ENCODE measurements around the gene CUL1.

The CUL1 gene

DNA sequence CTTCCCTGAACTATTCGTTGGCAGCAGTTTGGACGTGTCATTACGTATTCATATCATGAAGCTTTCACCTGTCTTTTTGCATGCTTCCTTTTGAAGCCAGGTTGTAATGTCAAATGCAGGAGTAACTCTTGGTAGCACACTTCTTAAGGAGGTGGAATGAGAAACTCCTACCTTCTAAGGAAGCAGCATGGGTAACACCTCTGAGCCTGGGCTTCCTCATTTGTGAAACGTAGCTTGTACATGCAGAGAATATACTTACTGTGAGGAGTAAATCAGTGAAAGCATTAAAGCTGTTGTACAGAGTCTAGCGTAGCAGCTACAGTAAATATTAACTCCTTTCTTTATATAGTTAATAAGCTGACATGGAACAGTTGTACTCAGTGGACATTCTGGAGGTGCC, 21.1 kb downstream of the CUL1 start:
- no peak for DNase-seq

DNA sequence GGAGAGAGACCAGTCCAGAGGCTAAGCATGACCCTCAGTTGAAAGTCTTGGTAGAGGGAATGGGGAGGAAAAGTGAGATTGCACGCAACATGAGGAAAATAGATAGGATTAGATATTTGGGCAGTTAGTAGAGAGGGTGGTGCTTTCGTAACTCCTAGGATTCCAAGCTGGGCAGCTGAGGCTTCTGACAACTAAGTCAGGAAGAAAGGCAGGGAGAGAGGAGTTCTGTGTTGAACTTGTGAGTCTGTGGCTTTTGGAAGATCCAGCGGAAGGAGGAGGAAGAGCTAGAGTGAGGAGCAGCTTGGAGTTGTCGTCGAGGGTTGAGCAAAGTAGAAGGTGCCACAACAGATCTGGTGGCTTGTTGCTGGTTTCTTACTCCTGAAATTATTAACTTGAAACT, 21.8 kb downstream of the CUL1 start:
- DNase-seq, result no peak

DNA sequence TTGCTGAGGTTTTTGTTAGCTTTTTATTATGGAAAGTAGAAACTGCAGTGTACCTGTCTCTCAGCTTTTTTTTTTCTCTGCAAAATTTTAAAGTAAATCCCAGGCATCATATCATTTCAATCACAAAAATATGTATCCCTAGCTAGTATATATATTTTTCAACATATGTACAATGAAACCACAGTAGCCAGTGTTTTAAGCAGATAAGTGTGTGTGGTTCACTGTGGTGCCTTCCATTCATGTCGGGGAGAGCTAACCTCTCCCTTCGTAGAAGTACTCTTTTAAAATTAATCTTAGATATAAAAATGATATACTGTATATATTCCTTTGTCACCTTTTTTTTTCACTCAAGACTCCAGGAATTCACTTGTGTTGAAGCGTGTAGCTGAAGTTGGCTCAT, 22.7 kb downstream of the CUL1 start:
- DNase-seq, result no peak

DNA sequence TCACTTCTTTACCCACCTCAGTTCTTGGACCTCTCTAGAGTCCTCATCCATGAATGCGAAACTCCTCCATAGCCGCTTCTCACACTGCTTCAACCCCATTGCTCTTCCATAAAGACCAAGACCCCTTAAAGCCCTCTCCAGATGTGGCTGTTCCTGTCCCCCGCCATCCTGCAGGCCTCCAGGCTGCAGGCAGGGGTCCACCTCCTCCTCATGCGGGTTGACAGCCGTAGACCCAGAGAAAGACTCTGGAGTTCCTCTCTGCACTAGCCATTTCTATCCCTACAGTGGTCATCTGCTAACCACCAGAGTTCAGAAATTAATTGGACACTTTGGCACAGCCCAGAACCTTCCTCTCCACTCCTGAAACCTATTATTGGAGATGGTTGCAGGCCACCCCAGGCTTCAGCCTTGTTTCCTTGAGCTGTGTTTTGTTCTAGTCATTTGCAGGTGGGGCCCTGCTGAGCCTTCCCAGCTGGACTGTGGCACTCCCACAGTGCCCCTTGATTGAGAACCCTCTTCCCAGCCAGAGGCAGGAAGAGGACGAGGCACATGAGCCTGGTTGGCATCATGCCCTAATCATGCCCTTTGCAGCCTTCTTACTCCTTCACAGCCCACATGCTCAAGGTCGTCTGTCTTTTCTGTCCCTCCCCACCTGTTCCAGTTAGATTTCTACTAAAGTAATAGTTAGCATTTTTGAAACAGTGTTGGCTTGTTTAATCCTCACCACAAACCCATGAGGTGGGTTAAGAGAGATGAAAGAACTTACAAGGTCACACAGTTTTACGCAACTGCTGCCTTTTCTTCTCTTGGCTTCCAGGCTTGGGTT, 23.9 kb downstream of the CUL1 start:
- peak; percentile 28 for DNase-seq

DNA sequence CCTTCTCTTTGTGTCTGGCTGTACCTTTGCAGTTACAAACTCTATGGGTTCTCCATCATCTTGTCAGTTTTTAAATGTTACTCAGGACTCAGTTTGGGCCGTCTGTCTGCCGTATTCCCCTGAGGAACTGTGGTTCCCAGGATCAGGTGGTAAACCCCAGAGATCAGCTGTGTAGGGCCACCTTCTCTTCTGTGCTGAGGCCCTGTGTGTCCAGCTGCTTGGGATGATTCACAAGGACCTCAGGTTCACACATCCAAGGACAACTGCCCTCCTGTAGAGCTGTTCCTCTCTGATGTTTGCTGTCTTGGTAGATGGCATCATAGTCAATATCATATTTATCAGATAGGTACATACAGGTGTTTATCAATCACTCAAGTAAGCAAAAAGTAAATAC, 24.5 kb downstream of the CUL1 start:
- DNase-seq, result no peak

DNA sequence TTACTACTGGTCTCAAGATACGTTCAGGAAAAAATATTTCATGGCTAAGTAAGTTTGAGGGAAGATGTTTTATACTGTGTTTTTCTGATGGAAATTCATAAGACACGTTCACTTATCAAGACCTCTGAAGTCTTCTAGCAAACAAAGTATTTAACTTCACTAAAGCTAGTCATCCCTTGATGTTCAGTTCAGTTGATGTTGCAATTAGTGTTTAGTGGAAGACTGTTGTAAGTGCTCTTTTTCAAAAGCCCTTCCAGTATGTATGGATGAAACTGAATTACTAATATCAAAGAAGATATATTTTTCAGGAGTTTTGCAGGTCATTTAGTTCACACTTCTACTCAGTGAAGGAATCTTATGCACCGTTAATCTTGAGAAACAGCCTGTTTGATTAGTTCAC, 25.1 kb downstream of the CUL1 start:
- DNase-seq, result no peak

DNA sequence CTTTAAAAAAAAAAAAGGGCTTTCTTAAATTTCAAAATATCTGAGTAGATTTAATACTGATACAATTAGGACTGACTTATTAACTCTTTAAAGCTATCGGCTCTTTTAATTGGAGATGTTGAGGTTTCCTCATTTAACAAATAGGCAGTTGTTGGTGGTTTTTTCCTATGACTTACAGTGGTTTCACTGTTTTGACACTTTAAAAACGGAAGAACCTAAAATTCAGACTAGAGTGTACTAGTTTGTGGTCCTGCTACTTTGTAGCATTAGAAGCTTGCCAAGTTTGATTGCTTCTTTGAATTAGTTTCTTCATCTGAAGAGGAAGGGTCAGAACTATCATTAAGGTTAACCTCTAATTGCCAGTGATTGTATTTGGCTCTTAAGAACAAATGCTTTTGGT, 27.7 kb downstream of the CUL1 start:
- no peak for DNase-seq

DNA sequence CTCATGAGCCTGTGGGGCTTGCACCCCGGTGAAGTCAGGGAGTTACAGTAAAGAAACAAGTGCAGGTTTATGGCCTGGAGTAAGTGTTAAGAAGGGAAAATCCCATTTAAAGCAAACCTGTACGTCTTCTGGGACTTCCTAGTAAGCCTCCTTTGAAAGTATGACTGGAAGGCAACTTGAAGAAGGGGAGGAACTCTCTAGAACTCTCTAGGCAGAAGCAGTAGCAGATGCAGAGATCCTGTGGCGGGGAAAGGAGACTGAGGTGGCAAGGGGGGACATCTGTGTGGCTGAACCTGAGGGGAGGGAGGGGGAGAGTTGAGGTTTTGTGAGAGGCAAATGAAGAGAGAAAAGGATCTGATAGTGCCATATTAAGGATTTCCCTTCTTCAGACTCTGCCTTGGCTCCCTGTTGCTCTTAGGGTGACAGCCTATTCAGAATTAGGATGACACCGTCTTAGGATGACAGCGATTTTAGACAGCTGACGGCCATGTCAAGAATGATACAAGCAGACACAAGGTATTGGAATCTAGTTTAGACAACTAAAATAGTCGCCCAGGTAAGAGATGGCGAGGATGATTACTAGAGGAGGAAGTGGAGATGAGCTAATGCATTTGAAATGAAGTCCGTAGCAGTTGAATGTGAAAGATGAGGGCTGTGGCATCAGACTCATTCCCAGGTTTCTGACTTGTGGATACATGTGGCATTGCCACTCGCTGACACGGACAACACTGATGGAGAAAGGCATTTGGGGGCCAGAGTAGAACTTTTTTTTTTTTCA, 29.0 kb downstream of the CUL1 start:
- DNase-seq, result no peak

DNA sequence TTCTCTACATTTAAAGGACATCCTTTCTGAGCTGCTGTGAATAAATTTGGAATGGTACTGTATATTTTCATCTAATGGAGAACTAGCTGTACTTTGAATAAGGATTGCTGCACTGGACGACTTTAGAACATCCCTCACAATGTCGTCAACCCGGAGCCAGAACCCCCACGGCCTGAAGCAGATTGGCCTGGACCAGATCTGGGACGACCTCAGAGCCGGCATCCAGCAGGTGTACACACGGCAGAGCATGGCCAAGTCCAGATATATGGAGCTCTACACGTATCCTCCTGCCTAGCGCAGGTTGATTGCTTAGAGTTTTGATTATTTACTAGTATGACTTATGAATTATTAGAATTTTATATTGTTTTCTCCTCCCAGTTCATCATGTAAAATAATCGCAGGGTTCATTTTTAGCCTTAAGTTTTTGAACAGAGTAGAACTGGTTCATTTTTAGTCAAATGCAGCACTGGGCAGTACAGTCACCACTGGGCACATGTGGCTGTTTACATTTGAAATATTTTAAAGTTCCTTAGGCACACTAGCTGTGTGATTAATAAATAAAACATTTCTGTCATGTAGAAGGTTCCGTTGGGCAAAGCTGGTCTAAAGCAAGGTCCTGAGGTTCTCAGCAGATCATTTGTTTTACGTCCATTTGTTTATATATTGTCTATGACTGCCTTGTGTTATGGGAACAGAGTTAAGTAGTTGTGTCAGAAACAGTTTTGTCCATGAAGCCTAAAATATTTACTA, 31.5 kb downstream of the CUL1 start:
- no peak for DNase-seq

DNA sequence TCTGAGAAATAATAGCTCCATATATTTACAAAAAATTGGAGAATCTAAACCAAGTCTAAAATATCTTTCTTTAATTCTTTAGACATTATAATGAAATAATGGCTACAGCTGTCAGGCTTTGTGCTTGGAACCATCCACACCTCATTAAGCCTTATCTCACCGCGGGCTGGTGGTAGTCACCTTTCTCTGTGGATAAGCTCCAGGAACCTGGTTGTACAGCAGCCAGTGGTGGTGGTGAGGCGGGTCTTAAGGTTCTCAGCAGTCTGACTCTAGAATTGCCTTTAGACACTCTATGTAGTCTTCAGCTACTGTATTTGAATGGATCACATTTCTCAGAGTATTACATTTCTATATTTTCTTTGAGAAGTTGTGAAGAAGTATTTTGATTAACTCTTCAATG, 34.2 kb downstream of the CUL1 start:
- DNase-seq, result no peak

DNA sequence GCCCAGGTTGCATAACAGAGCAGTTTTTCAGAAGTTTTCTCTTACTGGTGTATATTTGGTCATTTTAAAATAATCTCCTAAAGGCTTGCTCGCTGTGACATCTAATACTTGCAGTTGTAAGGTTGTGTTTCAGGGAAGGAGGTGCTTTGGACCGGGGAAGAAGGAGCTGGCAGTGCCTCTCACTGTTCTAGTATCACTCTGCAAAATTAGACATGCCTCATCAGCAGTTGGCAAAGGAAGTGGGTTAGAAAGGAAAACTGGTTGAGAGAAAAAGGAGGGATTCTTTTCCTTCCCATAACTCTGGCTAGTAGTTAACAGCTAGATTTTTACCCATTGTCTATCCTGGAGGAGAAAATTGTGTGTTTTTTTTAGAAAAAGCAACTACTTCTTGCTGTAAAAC, 34.8 kb downstream of the CUL1 start:
- no peak for DNase-seq

DNA sequence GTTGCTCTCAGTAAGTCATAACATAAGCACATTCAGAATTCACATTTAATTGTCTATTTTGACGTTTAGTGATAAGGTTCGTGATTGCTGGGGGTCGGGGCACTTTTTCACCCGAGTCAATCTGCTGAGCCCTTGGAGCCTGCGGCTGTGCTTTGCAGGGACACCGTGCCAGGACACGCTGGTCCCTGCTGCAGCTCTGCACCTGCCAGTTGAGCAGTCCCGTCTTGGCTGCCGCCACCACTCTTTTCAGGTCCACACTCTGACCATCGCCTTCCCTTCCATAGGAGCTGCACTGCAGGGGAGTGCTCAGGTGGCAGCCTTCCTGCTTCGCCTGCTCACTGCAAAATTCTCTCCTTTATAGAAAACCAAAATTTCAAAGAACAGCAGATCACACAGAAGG, 36.4 kb downstream of the CUL1 start:
- no peak for DNase-seq

DNA sequence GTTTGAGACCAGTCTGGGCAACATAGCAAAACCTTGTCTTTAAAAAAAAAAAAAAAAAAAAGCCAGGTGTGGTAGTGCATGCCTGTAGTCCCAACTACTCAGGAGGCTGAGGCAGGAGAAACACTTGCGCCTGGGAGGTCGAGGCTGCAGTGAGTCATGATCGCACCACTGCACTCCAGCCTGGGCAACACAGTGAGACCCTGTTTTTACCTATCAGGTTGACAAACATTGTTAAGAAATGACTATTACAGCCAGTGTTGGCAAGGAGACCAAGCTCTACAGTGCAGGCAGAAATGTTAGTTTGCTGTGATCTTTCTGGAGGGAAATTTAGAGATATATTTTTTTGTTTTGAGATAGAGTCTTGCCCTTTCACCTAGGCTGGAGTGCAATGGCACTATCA, 37.3 kb downstream of the CUL1 start:
- DNase-seq, result no peak

DNA sequence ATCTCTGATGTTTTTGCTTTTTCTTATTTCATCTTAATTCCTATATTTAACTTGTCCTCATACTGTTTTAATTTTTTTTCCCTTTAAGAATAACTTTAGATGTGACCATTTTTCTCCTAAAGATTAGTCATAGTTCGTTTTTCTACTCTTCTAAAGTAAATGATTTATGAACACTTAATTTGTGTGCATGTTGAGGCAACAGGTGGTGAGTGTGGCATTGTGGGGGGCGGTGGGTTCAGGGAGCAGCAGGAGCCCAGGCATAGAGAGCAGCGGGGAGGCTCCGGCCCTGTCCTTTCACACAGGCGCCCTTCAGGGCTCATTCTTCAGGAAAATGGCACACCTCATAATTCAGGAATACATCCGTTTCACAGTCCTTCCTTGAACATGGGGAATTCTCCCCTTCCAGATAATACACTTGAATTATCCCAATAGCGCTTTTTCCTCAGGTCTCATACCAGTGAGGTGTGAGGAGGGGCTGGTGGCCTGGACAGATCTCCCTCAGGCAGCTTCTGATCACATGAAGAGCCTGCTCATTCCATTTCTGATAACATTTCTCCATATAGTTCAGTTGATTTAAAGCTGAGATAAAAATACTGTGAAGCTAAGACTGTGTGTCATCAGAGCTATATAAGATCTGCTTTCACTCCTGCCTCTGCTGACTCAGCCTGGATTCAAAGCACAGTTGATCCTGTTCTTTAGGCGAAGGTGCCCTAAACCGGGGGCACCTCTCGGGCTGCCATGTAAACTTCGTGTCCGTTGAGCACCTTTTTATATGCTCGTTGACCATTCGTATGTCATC, 40.2 kb downstream of the CUL1 start:
- DNase-seq, result no peak

DNA sequence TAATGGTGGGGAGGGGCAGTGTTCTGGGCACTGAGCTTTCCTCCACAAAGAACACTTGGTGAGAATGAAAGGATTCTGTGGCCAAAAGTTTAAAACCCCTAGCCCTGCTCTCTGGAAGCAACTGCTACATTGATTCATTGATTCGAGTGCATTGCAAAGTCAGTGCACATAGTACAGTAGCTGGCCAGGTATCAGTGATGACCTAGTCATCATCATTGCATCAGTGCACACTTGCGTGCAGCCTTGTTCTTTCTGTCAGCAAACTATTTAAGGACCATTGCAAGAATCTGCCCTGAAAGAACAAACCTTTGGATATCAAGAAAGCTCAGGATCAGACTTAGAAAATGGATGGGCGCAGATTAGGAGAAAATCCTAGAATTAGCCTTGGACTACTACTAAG, 47.4 kb downstream of the CUL1 start:
- DNase-seq, result no peak

DNA sequence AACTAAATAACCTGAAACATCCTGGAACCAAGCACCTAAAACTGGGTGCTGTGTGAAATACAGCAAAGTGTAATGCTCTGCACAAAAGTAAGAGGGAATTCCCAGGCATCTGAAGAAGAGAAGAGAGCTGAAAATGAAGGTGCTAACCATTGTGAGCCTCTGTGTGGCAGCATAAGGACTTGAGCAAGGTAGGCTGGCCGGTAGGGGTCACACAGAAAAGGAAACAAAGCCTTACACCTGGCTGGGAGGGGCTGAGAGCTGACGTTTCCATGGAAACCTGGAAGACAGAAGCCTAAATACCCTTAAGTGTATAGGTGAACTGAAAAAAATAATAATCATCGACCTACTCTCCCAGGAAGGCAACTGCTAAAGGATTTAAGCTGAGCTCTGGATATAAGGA, 48.6 kb downstream of the CUL1 start:
- no peak for DNase-seq

DNA sequence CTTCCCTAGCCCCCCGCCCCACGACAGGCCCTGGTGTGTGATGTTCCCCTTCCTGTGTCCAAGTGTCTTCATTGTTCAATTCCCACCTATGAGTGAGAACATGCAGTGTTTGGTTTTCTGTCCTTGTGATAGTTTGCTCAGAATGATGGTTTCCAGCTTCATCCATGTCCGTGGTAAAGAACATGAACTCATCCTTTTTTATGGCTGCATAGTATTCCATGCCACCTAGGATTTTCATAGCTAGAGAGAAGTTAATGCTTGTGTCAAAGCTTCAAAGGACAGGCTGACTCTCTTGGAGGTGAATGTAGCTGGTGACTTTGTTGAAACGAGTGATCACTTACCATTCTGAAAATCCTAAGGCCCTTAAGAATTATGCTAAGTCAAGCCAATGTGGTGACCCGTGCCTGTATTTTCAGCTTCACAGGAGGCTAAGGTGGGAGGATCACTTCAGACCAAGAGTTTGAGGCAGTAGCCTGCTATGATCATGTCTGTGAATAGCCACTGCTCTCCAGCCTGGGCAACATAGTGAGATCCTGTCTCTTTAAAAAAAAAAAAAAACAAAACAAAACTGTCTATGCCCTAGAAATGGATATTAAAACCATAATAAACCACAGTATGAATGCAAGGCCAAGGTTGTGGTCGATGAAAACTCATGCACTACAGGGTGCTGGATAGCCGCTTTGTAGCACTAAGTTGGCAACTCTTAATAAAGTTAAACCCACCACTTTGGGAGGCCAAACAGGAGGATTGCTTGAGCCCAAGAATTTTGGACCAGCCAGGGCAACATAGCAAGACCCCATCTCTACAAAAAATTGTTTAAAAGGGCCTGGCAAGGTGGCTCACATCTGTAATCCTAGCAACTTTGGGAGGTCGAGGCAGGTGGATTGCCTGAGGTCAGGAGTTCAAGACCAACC, 52.0 kb downstream of the CUL1 start:
- no peak for DNase-seq

DNA sequence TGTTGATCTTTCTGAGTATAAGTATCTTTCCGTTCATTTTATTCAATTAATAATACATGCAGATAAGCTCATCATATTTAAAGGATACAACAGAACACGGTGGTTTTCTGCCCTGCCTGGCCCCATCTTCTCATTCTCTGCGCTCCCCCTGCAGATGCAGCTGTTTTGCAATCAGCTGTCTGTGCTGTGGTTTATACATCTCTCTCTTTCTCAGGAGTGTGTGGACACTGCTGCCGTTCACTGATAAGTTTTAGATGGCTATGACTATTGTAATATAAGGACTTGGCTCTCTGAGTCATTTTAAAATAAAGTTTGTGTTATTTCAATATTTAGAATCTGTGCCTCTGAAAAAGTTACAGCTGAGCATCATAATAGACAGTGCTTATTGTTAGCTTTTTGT, 54.5 kb downstream of the CUL1 start:
- DNase-seq, result no peak

DNA sequence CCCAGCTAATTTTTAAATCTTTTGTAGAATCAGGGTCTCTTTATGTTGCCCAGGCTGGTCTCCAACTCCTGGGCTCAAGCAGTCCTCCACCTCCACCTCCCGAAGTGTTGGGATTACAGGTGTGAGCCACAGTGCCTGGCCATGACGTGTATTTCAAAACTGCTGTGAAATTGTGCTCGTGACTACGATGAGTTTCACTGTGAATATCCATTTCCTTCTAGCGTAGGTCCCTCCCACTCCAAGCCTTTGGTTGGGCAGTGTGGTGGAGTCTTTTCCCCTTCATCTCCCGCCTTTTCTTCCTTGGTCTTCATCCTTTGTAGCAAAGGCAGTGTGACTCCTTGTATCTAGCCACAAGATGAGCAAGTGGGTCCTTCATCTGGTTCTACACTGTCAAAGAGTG, 56.2 kb downstream of the CUL1 start:
- no peak for DNase-seq

DNA sequence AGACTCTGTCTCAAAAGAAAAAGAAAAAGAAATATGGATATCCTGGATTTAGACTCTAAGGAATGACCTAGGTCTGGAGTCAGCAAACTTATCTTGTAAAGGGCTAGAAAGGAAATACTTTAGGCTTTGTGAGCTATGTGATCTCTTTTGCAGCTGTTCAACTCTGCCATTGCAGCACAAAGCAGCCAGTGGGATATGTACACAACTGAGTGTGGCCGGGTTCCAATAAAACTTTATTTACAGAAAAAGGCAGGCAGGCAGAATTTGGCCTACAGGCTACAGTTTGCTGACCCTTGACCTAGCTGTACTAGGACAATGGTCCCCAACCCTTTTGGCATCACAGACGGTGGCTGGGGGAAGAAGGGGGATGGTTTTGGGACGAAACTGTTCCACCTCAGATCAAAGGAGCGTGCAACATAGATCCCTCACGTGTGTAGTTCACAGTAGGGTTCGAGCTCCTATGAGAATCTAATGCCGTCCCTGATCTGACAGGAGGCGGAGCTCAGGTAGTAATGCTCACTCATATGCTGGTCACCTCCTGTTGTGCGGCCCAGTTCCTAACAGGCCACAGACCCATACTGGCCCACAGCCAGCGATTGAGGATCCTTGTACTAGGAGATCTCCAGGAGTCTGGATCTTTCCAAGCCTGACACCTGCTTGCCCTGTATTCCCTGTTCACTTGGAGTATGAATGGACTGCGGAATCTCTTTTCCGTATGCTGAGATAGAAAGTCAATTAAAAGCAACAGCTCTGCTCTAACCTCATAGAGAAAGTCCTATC, 63.0 kb downstream of the CUL1 start:
- no peak for DNase-seq

DNA sequence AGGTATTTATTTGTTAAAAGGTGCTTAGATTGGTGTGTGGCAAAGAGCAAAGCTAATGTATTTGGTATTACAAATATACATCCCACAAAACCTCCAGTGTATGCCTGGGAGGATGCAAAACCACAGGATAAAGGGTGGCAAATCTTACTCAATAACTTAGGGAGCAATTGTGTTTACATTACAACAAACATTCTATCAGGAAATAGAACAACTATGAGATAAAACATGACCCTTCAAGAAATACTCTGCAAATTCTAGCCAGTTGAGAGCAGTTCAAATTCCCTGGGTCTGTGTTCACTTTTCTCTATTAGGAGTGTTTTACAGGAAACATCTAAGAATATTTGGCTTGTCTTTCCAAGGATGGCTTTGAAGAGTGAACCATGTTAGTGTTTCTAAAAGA, 64.9 kb downstream of the CUL1 start:
- DNase-seq, result no peak
